Gastroesophageal sphincter (tissue), 3 donors: Measurements from ENCODE around the gene GORAB.

Experiments used
- CTCF ChIP-seq, 4 experiments: fragments of 200-600 bp in 2 of 4; fragments of 450-650 bp in 2 of 4; sonication (generic) in 1 of 4; IDR thresholded peaks; one replicate each; pipeline ENCODE4 v1.5.1; 2017 to 2019; ENCODE audit warnings: antibody characterized with exemption in 4 of 4, mild to moderate bottlenecking in 2 of 4, moderate library complexity in 2 of 4
- EP300 ChIP-seq: sonication (generic); formaldehyde crosslinking; IDR thresholded peaks from one replicate; pipeline ENCODE4 v1.6.1; 2017; ENCODE audit warnings: antibody characterized with exemption, mild to moderate bottlenecking
- POLR2AphosphoS5 ChIP-seq: sonication (generic); formaldehyde crosslinking; IDR thresholded peaks from one replicate; pipeline ENCODE4 v1.6.1; 2017; ENCODE audit warnings: antibody characterized with exemption

- TF ChIP-seq EP300 = no peak
- no peak for TF ChIP-seq CTCF (IDR thresholded peaks at IDR 0.05)
- no peak for TF ChIP-seq POLR2AphosphoS5
These were observed 5.1 kb downstream of the GORAB start for GRCh38 chr1:170536924-170537551.
